NCI-H2029 treated with DMSO at 0.1 percent for 48 hours (cell line): ENCODE results near the gene CLVS2.

Experiments
- DNase-seq: peaks from one replicate; lab custom pipeline; 2025; lab: John Stamatoyannopoulos, UW

Gene CLVS2

DNA sequence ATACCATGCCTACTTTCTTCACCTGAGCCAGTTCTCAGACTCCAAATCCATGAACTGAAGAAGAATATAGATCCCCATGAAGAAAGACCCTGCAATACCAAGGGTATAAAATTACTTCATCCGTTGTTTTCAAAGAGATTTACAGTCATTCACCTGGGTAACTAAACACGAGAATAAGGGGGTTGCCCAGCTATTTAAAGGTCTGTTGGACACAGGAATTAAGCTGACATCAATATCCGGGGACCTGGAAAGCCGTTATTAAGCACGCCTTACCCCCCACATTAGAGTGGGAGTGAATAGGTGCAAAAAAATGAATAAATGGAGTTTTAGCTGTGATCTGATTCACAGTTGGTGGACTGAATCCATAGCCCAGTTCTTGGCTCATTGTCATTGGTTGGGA is 28.9 kb downstream of the CLVS2 start:
- DNase-seq = no peak

- no peak for DNase-seq
Measured at GRCh38 chr6:123027408-123027807, 31.4 kb downstream of the CLVS2 start.

DNA sequence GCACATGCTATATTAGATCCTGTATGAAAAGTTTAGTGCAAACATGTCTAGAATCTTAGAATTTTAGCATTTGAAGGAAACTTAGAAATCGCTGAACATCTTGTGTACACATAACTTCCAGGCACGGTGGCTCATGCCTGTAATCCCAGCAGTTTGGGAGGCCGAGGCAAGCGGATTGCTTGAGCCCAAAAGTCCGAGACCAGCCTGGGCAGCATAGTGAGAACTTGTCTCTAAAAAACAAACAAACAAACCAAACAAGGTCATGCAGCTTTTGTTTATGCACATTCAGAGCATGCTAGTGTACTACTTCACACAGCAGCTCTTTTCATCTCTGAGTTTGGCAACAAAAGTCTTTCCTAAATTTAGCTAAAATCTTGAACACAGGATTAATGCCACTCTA is 32.2 kb downstream of the CLVS2 start:
- no peak for DNase-seq

DNA sequence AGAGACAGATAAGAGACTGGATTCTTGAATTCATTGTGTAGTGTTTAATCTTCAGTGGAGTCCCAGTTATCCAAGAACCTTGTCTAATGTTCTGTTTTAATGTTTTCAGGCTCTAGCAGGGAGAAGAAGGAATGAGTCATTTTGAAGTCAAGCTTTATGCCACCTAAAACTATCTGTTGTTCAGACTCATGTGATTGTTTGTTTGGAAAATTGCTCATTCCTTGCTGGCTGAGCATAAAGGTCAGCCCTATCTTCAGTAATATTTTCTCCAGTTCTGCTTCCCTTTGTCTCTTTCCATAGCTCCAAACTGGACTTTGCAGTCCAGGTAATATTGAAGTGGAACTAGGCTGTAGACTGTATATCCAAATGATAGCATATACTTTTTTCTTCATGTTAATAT is 34.2 kb downstream of the CLVS2 start:
- DNase-seq = no peak

DNA sequence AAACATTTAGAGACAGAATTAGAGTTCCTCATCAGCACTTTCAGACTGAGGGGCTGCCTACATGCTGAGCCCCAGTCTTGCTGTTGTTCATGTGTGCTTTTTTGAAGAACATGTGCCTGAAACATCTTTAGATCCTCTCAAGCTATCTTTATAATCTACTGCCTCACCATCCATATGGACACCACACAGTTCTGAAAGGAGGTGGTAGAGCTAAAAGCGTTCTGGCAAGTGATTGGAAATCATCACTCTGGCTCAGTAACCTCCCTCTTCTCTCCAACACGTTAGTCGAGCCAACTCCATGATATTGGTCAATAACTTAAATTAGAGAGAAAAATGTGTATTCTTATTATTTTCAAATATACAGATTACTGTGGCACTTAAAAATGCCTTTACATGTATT is 40.6 kb downstream of the CLVS2 start:
- no peak for DNase-seq

DNA sequence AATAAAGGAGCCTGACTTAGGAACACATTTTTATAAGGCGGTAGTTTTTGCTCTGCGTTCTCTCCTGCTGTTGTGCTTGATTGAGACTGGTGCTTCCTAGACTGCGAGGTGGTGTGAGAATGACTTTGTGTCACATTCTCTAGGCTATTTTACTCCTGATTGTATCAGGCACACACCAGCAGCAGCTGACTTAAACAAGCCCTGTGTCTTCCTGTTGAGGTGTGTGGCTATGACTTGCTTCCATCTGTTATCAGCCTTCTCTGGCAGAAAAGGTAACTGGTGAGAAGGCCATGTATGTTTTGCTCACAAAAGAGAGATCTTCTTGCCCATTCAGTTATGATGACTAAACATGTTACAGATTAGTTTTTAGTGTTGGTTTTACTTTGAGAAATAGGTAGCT is 43.4 kb downstream of the CLVS2 start:
- DNase-seq = no peak

DNA sequence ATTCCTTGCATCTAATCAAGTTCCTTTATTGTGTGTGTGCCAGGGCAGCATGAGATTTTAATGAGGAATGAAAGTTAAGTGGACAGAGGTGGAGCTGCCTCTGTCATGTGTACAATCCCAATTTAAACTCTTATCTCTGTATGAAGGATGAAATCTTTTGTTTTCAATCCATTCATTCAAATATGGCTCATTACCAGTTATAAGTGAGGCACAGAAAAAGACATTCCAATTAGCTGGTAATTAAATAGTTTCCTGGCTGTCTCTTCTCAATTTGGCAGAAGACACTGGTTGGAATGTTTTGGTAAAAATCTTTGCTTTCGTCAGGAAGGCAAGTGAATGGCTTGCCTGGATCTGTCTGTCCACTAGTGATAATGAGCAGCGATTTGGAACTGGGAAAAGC is 46.4 kb downstream of the CLVS2 start:
- no peak for DNase-seq

- DNase-seq = no peak
Measured at GRCh38 chr6:123044341-123044860, 48.4 kb downstream of the CLVS2 start.

DNA sequence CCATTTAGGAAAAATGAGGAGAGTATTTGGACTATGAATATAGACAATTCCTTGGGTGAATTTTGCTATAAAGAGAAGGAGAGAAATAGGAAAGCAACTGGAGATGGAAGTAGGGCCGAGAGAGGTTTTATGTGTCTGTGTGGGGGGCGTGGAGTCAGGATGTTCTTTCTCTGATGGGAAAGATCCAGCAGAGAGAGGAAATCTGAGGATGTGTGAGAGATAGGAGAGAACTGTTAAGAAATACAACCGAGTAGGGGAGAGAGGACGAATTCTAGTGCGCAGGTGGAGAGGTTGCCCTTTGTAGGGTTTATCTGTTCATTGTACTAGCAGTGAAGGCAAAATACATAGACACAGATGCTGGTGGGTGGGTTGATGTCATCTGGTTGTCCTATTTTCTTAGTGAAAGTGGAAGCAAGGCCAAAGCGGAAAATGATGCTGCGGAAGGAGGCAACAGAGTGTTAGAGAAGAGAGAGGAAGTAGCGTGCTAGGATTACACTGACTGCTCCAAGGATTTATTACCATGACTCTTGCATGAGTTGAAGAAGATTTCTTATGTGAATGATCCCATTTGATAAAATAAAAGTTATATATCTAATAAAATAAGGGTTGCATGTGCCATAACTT is 57.7 kb downstream of the CLVS2 start:
- no peak for DNase-seq

DNA sequence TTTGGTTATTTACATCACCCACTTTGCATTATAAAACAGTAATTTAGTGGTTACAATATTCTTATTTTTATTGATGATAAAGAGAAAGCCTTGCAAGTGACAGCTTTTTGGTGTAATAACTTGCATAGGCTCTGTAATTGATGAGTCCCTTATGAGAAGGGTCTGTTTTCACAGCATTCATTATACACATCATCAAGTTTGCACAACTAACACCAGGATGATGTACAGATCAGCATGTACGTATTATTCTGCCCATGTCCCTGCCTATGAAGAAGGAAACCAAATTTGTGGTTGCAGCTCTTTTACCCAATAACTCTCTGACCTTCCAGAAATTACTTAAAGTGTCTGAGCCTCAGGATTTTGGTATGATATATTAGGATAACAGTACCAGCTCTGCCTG is 59.2 kb downstream of the CLVS2 start:
- DNase-seq = no peak

DNA sequence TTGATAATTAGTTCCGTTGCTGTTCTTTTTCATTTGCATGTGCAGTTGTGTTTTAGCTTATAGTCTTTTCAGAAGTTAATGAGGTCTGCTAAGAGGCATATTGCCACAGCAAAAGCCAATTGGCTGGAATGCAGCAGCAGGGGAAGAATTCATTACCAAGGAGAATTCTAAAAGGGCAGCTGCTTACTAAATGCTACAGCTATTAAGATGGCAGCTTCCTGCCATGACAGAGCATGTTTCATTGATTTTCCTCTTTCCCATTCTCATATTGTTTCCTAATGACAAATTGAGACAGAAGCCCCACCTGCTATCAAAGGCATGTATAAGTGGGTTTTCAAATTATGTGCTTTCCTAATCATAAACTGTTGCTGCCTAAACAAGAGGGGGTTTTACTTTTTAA is 66.6 kb downstream of the CLVS2 start:
- DNase-seq = no peak

DNA sequence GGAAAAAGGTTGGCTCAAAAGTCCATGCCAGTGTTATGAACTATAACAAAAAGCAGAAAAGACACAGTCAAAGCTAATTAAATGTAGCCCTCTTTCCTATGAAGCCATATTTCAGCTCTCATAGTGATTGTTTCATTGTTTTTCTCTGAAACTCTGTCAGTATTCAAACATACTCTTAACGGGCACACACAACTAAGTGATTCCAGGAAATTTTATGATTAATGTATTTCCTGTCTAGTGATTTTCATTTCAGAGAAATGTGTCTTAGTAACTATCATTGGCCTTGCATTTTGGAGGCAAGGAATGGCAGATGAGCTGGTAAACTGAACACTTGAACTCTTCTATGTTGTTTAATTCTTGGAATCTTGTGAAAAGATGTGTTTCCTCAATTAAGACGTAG is 68.0 kb downstream of the CLVS2 start:
- DNase-seq = no peak

DNA sequence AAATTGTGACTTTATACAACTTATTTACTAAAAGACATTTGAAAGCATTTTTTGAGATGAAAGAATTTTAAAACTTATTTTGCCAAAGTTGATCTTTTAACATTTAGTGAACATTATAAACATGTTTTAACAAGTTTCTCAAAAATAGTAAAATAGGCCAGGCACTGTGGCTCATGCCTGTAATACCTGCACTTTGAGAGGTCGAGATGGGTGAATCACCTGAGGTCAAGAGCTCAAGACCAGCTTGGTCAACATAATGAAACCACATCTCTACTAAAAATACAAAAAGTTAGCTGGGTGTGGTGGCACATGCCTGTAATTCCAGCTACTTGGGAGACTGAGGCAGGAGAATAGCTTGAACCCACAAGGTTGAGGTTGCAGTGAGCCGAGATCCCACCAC is 78.6 kb downstream of the CLVS2 start:
- no peak for DNase-seq

DNA sequence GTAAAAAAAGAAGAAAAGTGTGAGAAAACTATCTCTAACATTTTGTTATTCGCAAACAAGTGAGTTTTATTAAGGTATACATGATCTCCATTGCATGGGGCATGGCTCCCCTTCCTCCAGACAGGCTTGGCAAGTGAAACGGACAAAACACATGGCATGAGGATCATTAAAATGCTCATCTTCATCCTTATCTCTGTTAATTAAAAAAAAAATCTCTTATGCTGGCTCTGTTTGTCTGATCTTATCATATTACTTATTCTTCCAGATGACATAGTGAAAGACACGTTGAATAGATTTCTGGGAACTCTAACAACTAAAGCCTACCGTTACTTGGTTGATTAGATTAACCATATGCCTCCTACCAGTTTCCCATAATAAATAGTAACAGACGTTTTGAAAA is 89.4 kb downstream of the CLVS2 start:
- DNase-seq = no peak

DNA sequence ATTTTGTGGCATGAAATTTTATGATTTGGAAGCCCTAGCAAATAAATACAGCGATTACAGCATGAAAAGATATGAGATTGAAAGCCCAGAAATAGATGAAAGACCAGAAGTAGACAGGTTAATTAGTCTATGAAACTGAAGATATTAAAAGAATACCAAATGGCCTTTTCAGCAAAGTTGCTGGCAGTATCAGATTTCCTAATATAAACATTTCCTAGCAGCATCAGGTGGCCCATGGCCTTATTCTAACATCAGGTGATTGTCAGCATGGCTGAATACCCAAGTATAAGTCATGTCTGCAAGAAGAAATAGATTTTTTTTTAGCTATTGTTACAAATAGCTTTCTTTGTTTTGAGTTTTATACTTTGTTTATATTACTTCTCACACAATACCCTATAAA is 93.2 kb downstream of the CLVS2 start:
- DNase-seq = no peak

- DNase-seq = no peak
Measured at GRCh38 chr6:123091091-123091895, 95.3 kb downstream of the CLVS2 start.

DNA sequence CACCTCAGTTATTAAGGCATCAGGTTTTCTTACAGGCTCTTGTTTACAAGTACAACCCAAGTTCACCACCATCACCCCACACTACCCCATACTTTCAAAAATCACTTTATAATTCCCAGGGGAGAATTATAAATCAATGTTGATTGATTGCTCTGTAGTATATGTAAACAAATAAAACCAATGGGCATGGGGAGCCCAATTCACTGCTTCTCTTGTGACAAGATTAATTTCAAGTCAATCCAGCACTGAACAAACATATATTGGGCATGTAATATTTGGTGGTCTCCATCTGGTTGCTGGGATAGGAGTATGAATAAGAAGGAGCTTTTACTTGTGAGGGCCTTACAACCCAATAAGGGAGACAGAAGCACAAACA is 95.8 kb downstream of the CLVS2 start:
- no peak for DNase-seq

- no peak for DNase-seq
Measured at GRCh38 chr6:123094795-123095194, 98.8 kb downstream of the CLVS2 start.

DNA sequence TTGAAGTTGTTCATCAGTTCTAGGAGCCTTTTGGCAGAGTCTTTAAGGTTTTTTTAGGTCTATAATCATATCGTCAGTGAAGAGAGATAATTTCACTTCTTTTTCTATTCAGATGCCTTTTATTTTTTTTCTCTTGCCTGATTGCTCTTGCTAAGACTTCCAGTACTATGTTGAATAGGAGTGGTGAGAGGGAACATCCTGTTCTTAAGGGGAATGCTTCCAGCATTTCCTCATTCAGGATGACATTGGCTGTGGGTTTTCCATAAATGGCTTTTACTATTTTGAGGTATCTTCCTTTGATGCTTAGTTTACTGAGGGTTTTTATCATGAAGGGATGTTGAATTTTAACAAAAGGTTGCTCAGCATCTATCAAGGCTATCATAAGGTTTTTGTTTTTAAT is 109.5 kb downstream of the CLVS2 start:
- no peak for DNase-seq

- DNase-seq = no peak
Measured at GRCh38 chr6:123116370-123116769, 120.3 kb downstream of the CLVS2 start.

- DNase-seq = no peak
Measured at GRCh38 chr6:123117145-123117908, 121.3 kb downstream of the CLVS2 start.

DNA sequence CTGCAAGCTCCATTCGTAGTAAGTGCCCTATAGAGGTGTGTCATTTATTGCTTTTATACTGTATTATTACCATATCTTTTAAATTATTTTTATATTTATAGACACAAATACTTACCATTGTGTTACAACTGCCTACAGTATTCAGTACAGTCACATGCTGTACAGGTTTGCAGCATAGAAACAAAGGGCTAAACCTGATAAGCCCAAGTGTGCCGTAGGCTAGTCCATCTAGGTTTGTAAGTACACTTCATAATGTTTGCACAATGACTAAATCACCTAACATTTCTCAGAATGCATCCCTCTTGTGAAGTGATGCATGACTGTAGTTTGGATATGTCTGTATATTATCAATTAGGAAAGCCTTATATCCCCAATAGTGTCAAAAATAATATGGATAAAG is 122.8 kb downstream of the CLVS2 start:
- DNase-seq = peak; percentile 84
